DOHH2 (cell line): ENCODE results near the gene MGLL.
A peak's percentile ranks its signal among the peaks of the same experiment; 100 is the strongest.

Experiments used
- H3F3A ChIP-seq: fragments of 200-600 bp; sonication (generic), shearing (Covaris generic); 2 replicates; pipeline ENCODE4 v1.6.0; 2016; ENCODE audit warnings: antibody characterized with exemption, mild to moderate bottlenecking; ENCODE audit not compliant: control insufficient read depth, insufficient read depth
- H3K27ac ChIP-seq: fragments of 200-600 bp; sonication (generic); 2 replicates; pipeline ENCODE4 v1.5.1; 2014; ENCODE audit warnings: low read depth, mild to moderate bottlenecking, low read length, moderate library complexity
- H3K27me3 ChIP-seq: fragments of 200-600 bp; sonication (generic); 2 replicates; pipeline ENCODE4 v1.6.1; 2014; ENCODE audit warnings: mild to moderate bottlenecking, low read length, mixed read lengths; ENCODE audit not compliant: control insufficient read depth
- H3K36me3 ChIP-seq: fragments of 200-600 bp; sonication (generic); 2 replicates; pipeline ENCODE4 v1.6.1; 2014; ENCODE audit warnings: mild to moderate bottlenecking, low read length, moderate library complexity, mixed read lengths; ENCODE audit not compliant: control insufficient read depth
- H3K4me1 ChIP-seq: fragments of 200-600 bp; sonication (generic); 2 replicates; pipeline ENCODE4 v1.6.1; 2014; ENCODE audit warnings: mild to moderate bottlenecking, low read length, mixed read lengths; ENCODE audit not compliant: control insufficient read depth
- H3K4me2 ChIP-seq: fragments of 200-600 bp; sonication (generic); 2 replicates; pipeline ENCODE4 v1.6.0; 2014; ENCODE audit warnings: mild to moderate bottlenecking, low read length, moderate library complexity
- H3K4me3 ChIP-seq: fragments of 200-600 bp; sonication (generic); 2 replicates; pipeline ENCODE4 v1.5.1; 2014; ENCODE audit warnings: mild to moderate bottlenecking, low read length, mixed read lengths
- H3K79me2 ChIP-seq: fragments of 200-600 bp; sonication (generic); 2 replicates; pipeline ENCODE4 v1.6.1; 2014; ENCODE audit warnings: mild to moderate bottlenecking, low read length, mixed read lengths; ENCODE audit not compliant: control insufficient read depth
- H3K9me2 ChIP-seq: fragments of 200-600 bp; sonication (generic); replicated peaks from 2 replicates; pipeline ENCODE4 v1.6.1; 2014; ENCODE audit warnings: mild to moderate bottlenecking, low read length, mixed read lengths; ENCODE audit not compliant: control insufficient read depth
- H3K9me3 ChIP-seq: fragments of 200-600 bp; sonication (generic); 2 replicates; pipeline ENCODE4 v1.6.1; 2014; ENCODE audit warnings: antibody characterized with exemption, low read length, mixed read lengths; ENCODE audit not compliant: control insufficient read depth, insufficient read depth
- H4K20me1 ChIP-seq: fragments of 200-600 bp; sonication (generic); 2 replicates; pipeline ENCODE4 v1.6.0; 2014; ENCODE audit warnings: low read depth, mild to moderate bottlenecking, antibody characterized with exemption, low read length, moderate library complexity; ENCODE audit not compliant: control insufficient read depth, insufficient read depth
- CTCF ChIP-seq: fragments of 200-600 bp; sonication (generic); IDR thresholded peaks from one replicate; pipeline ENCODE4 v1.5.1; 2014; ENCODE audit warnings: antibody characterized with exemption, mild to moderate bottlenecking, low read depth, low read length; ENCODE audit not compliant: poor library complexity, severe bottlenecking
- EZH2phosphoT487 ChIP-seq: fragments of 200-600 bp; sonication (generic); IDR thresholded peaks from 2 replicates; pipeline ENCODE4 v1.6.1; 2017; ENCODE audit warnings: borderline replicate concordance, mild to moderate bottlenecking, antibody characterized with exemption, low read length, moderate library complexity, mixed read lengths

The MGLL gene

GRCh38 chr3:127747751-127748521 lies 74.4 kb downstream of the MGLL start:
- H3K4me1 ChIP-seq, result peaks cover 13% of the 10 kb centered on the region
- no peaks in the 10 kb centered on the region for H3F3A ChIP-seq
- no peak overlapping the region for H3K27ac ChIP-seq
- no peak overlapping the region for H3K4me2 ChIP-seq
- TF ChIP-seq CTCF (no peak), EZH2phosphoT487 (no peak)
- H3K79me2 ChIP-seq, result no peaks in the 10 kb centered on the region
- H3K4me3 ChIP-seq, result no peak overlapping the region
- no peaks in the 10 kb centered on the region for H3K9me3 ChIP-seq
- H4K20me1 ChIP-seq, result no peaks in the 10 kb centered on the region
- no peaks in the 10 kb centered on the region for H3K36me3 ChIP-seq
- peaks cover 32% of the 10 kb centered on the region for H3K27me3 ChIP-seq
- no peaks in the 10 kb centered on the region for H3K9me2 ChIP-seq

GRCh38 chr3:127747066-127747465 lies 75.2 kb downstream of the MGLL start:
- Histone ChIP-seq H3K79me2 (no peaks in the 10 kb centered on the region), H3K4me2 (no peak overlapping the region), H4K20me1 (no peaks in the 10 kb centered on the region), H3K9me2 (no peaks in the 10 kb centered on the region), H3K4me3 (no peak overlapping the region), H3K4me1 (peaks cover 13% of the 10 kb centered on the region), H3K9me3 (no peaks in the 10 kb centered on the region), H3K27ac (no peak overlapping the region), H3K36me3 (no peaks in the 10 kb centered on the region), H3F3A (no peaks in the 10 kb centered on the region), H3K27me3 (peaks cover 25% of the 10 kb centered on the region)
- TF ChIP-seq EZH2phosphoT487 (no peak), CTCF (no peak)

GRCh38 chr3:127746400-127747057 lies 75.8 kb downstream of the MGLL start:
- H3K27me3 ChIP-seq, result peaks cover 22% of the 10 kb centered on the region
- H4K20me1 ChIP-seq, result no peaks in the 10 kb centered on the region
- TF ChIP-seq CTCF (peak; percentile 32), EZH2phosphoT487 (no peak)
- no peaks in the 10 kb centered on the region for H3F3A ChIP-seq
- H3K4me2 ChIP-seq, result no peak overlapping the region
- no peak overlapping the region for H3K4me3 ChIP-seq
- no peaks in the 10 kb centered on the region for H3K9me3 ChIP-seq
- peaks cover 13% of the 10 kb centered on the region for H3K4me1 ChIP-seq
- no peaks in the 10 kb centered on the region for H3K79me2 ChIP-seq
- no peaks in the 10 kb centered on the region for H3K36me3 ChIP-seq
- no peak overlapping the region for H3K27ac ChIP-seq
- H3K9me2 ChIP-seq, result no peaks in the 10 kb centered on the region
